HepG2 (cell line): ENCODE results near the gene ADAT3. TPM values are rescaled to one million over a fixed set of nuclear protein-coding genes. Genes with fewer than 3 reads are reported as not detected.
A peak's percentile ranks its signal among the peaks of the same experiment; 100 is the strongest.

Experiments used
- GPN1 ChIP-seq: sonication (generic); formaldehyde crosslinking; IDR thresholded peaks from 2 replicates; pipeline ENCODE4 v1.5.1; 2020; ENCODE audit warnings: missing genetic modification reagents, borderline replicate concordance
- MNT ChIP-seq: fragments of 450-650 bp; IDR thresholded peaks from 2 replicates; pipeline ENCODE4 v1.6.1; 2016
- NR2F2 ChIP-seq: IDR thresholded peaks from 2 replicates; pipeline ENCODE4 v1.6.1; 2012; ENCODE audit warnings: low read depth, inconsistent platforms, borderline replicate concordance
- PBX3 ChIP-seq: sonication (generic); formaldehyde crosslinking; IDR thresholded peaks from 2 replicates; pipeline ENCODE4 v1.8.1; 2023; ENCODE audit warnings: missing genetic modification reagents, inconsistent platforms, borderline replicate concordance
- PHF20 ChIP-seq: sonication (generic); formaldehyde crosslinking; IDR thresholded peaks from 2 replicates; pipeline ENCODE4 v1.5.0; 2020; ENCODE audit warnings: mild to moderate bottlenecking, missing genetic modification reagents
- POLR2AphosphoS5 ChIP-seq: IDR thresholded peaks from 2 replicates; pipeline ENCODE4 v1.6.1; 2012; ENCODE audit warnings: low read depth, low read length
- SP1 ChIP-seq, 2 experiments: fragments of 450-650 bp in 1 of 2; sonication (generic) in 1 of 2; formaldehyde crosslinking in 1 of 2; IDR thresholded peaks; 2 replicates each; pipeline versions ENCODE4 v1.4.0 to v1.6.1; 2016 to 2020; ENCODE audit warnings: missing genetic modification reagents in 1 of 2
- TBL1XR1 ChIP-seq: fragments of 150-350 bp; IDR thresholded peaks from 2 replicates; pipeline ENCODE4 v1.6.1; 2014; ENCODE audit warnings: borderline replicate concordance, low read length; ENCODE audit not compliant: partially characterized antibody
- THYN1 ChIP-seq: sonication (generic); formaldehyde crosslinking; IDR thresholded peaks from 2 replicates; pipeline ENCODE4 v1.8.1; 2023; ENCODE audit warnings: low read depth, mild to moderate bottlenecking, moderate library complexity, missing genetic modification reagents, borderline replicate concordance
- ZHX1 ChIP-seq: sonication (generic); formaldehyde crosslinking; IDR thresholded peaks from 2 replicates; pipeline ENCODE4 v1.8.1; 2022; ENCODE audit warnings: low read depth, mild to moderate bottlenecking, missing genetic modification reagents
- ZNF225 ChIP-seq: sonication (generic); formaldehyde crosslinking; IDR thresholded peaks from 2 replicates; pipeline ENCODE4 v1.4.0; 2020; ENCODE audit warnings: mild to moderate bottlenecking, missing genetic modification reagents
- ZNF570 ChIP-seq: sonication (generic); formaldehyde crosslinking; IDR thresholded peaks from 2 replicates; pipeline ENCODE4 v1.4.0; 2020; ENCODE audit warnings: mild to moderate bottlenecking, missing genetic modification reagents, borderline replicate concordance
- ZNF577 ChIP-seq: sonication (generic); formaldehyde crosslinking; IDR thresholded peaks from 2 replicates; pipeline ENCODE4 v1.4.0; 2020; ENCODE audit warnings: mild to moderate bottlenecking, low read depth, missing genetic modification reagents, borderline replicate concordance
- ZNF616 ChIP-seq: sonication (generic); formaldehyde crosslinking; IDR thresholded peaks from 2 replicates; pipeline ENCODE4 v1.5.0; 2020; ENCODE audit warnings: low read depth, mild to moderate bottlenecking, missing genetic modification reagents
- polyA plus RNA-seq, 8 experiments: library from polyadenylated mRNA; depleted of rRNA in 3 of 8; stranded (reverse) in 7 of 8; unstranded in 1 of 8; fragments of >200 nt; fragmentation: Illumina TruSeq in 4 of 8; extraction: Trizol in 4 of 8; gene quantifications; 2 replicates each; pipeline versions ENCODE4 v1.2.1 to v1.2.3, GENCODE V29; 2011 to 2016; ENCODE audit warnings: low read depth in 4 of 8, missing spikeins in 1 of 8, mixed read lengths in 1 of 8; ENCODE audit not compliant: insufficient read depth in 1 of 8
- total RNA-seq, 5 experiments: library from RNA; depleted of rRNA; stranded (reverse); fragments of >200 nt; fragmentation: Illumina TruSeq; extraction: Trizol; gene quantifications; 2 replicates each; pipeline ENCODE4 v1.2.3, GENCODE V29; 2016; ENCODE audit warnings: low read depth in 1 of 5
- TF ChIP-seq, protein P1 (sequence below): sonication (generic); formaldehyde crosslinking; IDR thresholded peaks from 2 replicates; pipeline ENCODE4 v1.8.1; 2023; ENCODE audit warnings: mild to moderate bottlenecking, moderate library complexity, missing genetic modification reagents
- TF ChIP-seq, protein P2 (sequence below): sonication (generic); formaldehyde crosslinking; IDR thresholded peaks from 2 replicates; pipeline ENCODE4 v1.4.0; 2020; ENCODE audit warnings: mild to moderate bottlenecking, missing genetic modification reagents
- TF ChIP-seq, protein P3 (sequence below): IDR thresholded peaks from 2 replicates; pipeline ENCODE4 v1.6.1; 2012; ENCODE audit warnings: inconsistent platforms
- TF ChIP-seq, protein P4 (sequence below): sonication (generic); formaldehyde crosslinking; IDR thresholded peaks from 2 replicates; pipeline ENCODE4 v1.5.1; 2020; ENCODE audit warnings: missing genetic modification reagents, mild to moderate bottlenecking, borderline replicate concordance

The ADAT3 gene
- total and polyA plus RNA-seq, 2 of the 13 experiments (the other 11 are each of a cell fraction or from before 2014, with no cell fraction given): 0.95 to 3.5 TPM

DNA sequence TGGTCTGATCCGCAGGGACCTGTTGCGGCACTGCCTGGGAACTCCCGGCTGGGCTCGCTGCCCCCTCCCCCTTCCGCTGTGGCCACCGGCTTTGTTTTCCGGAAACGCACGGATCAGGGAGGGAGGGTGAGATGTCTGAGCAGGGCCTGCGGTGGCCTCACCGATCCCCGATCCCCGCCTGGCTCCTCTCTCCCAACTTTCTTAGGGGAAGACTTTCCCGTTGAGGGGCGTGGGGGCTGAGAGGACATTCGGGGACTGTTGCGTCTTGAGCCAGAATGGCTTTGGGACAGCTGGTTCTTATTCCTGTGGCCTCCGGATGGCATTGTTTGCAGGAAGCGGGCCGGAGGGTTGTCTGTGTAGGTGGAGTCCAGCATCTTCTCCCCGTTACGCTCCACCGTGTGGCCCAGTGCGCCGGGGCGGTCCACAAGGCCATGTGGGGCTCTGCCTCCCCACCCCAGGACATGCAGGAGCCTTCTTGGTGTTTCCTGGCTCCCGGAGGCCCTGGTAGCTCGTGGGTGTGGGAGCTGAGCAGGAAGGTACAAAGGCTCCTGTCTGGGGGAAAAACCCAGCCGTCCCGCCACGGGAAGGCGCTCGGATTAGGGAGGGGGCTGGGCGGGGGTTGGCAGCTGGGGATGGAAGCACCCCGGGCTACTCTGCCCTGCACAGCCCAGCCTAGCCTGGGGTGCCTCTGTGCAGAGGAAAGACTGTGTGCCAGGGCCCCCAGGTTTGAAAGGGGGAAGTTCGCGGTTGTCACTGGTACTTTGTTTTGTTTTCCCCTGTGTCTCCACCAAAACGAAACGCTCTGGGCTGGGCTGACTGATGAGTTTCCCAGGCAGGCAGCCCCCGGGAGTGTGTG is 37.1 kb downstream of the ADAT3 start (continued):
- TF ChIP-seq, protein P1, sequence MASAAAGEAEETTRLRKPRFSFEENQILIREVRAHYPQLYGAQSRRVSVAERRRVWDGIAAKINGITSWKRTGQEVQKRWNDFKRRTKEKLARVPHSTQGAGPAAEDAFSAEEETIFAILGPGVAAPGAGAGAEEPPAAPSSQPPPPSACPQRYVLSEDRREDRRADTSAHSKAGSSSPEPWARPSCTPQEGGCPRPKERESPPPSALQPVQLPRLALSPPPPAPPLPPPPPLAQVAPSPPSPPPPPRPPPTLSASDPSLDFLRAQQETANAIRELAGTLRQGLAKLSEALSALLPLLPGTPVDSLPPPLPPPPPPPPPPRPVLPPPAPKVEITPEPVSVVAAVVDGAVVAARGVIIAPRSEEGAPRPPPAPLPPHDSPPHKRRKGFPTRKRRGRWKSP: peak; percentile 23; the same call in 1 of the 2 replicates
- TF ChIP-seq THYN1 (CRISPR knock-in tag) (no peak), PHF20 (peak; percentile 39; the same call in 1 of the 2 replicates), PBX3 (CRISPR knock-in tag) (no peak), ZHX1 (CRISPR knock-in tag) (no peak), NR2F2 (no peak), POLR2AphosphoS5 (0 out of 2 replicates have a peak, but pooled peaks have one; percentile 23), ZNF577 (no peak), ZNF570 (CRISPR knock-in tag) (no peak), ZNF616 (CRISPR knock-in tag) (peak; percentile 70; the same call in 1 of the 2 replicates), TBL1XR1 (no peak), ZNF225 (CRISPR knock-in tag) (no peak), MNT (no peak), SP1 (IDR thresholded peaks at IDR 0.05) (no peak), SP1 (CRISPR knock-in tag; IDR thresholded peaks at IDR 0.05) (no peak), GPN1 (CRISPR knock-in tag) (no peak)
- TF ChIP-seq, protein P2, sequence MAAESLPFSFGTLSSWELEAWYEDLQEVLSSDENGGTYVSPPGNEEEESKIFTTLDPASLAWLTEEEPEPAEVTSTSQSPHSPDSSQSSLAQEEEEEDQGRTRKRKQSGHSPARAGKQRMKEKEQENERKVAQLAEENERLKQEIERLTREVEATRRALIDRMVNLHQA: no peak
- TF ChIP-seq, protein P3, sequence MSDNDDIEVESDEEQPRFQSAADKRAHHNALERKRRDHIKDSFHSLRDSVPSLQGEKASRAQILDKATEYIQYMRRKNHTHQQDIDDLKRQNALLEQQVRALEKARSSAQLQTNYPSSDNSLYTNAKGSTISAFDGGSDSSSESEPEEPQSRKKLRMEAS: 0 out of 2 replicates have a peak, but pooled peaks have one; percentile 48
- TF ChIP-seq, protein P4, sequence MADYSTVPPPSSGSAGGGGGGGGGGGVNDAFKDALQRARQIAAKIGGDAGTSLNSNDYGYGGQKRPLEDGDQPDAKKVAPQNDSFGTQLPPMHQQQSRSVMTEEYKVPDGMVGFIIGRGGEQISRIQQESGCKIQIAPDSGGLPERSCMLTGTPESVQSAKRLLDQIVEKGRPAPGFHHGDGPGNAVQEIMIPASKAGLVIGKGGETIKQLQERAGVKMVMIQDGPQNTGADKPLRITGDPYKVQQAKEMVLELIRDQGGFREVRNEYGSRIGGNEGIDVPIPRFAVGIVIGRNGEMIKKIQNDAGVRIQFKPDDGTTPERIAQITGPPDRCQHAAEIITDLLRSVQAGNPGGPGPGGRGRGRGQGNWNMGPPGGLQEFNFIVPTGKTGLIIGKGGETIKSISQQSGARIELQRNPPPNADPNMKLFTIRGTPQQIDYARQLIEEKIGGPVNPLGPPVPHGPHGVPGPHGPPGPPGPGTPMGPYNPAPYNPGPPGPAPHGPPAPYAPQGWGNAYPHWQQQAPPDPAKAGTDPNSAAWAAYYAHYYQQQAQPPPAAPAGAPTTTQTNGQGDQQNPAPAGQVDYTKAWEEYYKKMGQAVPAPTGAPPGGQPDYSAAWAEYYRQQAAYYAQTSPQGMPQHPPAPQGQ: no peak
